Stimulated activated CD8-positive, alpha-beta memory T cell treated with anti-CD3 and anti-CD28 coated beads, Interleukin-4, amount 100 ng/mL, for 4 hours (primary cell): Measurements from ENCODE around the gene CORIN.
"Not testable (repeated sequence)": the region's sequence is repeated elsewhere in the genome, so short reads cannot be mapped to it uniquely, and the experiment has no call there.

ENCODE experiments used
- DNase-seq, 2 donors: peaks; one replicate each; pipeline ENCODE4 v3.0.0-alpha.2; 2020; ENCODE audit warnings: low read depth in 2 of 2, low spot score in 1 of 2

Gene CORIN

GRCh38 chr4:47729131-47729680 is 108.7 kb downstream of the CORIN start:
- no peak for DNase-seq

DNA sequence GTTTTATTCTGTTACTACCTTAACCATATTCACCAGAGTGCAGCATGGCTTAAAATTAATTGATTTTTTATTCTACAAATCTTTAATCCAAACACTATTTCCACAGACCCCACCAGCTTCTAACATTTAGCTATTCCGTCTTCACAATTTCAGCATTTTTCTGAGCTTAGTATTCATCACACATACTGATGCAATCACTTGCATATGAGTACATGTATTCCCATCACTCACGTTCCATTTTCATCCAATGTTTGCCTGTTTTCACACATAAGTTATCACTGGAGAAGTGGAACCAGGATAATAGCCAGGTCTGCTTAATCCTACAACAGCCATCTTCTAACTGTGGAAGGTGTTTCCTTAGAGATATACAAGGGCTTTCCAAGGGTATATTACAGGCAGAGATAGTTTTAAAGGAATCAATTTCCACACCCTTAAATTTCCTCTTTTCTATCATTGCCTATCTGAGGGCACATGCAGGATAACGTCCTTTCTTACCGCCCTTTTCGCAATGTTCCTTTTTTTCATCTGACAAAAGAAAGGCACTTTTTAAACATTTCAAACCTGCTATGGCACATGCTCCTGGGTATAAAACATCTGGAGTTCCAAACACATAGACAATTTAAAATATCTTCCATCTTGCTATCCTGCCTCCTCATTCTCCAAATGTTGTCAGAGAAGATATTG is 115.8 kb downstream of the CORIN start:
- DNase-seq = no peak

DNA sequence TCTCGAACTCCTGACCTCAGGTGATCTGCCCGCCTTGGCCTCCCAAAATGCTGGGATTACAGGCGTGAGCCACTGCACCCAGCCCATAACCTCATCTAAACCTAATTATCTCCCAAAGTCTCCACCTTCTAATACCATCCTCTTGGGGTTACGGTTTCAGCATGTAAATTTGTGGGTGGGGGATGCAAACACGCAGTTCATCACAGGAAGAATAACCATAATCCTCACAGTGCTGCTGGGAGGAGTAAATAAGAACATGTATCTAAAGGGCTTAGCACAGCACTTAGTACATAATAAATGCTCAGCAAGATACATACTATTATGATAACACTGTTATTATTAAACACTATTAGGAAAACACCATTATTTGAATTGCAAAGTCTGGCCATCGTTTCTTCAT is 116.4 kb downstream of the CORIN start:
- no peak for DNase-seq

- no peak for DNase-seq
Observed at GRCh38 chr4:47720787-47721186, 117.1 kb downstream of the CORIN start.

GRCh38 chr4:47719576-47719975 is 118.3 kb downstream of the CORIN start:
- DNase-seq = no peak

GRCh38 chr4:47718696-47719095 is 119.2 kb downstream of the CORIN start:
- DNase-seq = no peak

DNA sequence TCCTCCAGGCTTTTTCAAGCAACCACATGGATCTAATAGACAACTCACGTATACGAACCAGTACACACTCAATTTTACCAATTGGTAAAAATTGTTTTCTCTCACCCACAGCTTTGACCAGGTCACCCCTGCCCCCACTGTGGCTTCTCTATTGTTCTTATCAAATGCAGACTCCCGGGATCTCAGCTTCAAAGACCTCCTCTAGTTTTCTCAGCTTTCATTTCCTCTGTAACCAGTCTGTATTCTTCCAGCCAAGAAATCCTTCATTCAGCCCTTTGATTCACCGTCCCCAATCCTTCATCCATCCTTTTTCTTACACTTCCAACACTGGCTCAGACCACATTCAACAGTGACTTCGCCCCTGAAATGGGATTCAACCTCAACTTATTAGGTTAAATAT is 120.7 kb downstream of the CORIN start:
- DNase-seq = no peak

DNA sequence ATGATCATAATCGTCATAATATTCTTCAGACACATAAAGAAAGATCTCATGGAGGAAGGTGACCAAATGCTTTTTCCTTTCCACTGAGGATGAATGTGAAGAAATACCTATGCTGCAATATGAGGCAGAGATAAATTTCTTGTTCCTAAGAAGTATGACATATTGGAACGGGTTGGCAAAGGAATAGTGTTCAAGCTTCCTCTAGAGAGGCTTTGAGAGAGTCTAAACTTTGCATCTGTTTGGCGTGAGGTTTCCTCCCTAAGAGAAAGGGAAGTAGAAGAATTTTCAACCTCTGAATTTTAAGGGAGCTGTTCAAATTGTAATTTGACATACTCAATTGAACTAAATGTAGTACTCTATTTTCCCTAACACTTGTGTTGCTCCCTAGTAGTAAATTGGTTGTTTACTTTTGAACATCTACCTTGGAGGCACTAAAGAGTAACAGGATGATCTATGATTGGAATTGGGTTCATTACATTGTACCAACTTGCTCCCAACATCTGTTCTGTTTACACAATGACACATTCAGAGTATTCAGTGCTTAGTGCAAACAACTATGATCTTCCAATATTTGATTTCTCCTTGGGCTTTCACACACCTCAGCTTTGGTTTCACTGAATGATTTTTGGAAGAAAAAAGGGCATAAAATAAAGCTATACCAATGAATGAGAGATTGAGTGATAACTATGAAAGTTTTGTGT is 122.0 kb downstream of the CORIN start:
- no peak for DNase-seq

DNA sequence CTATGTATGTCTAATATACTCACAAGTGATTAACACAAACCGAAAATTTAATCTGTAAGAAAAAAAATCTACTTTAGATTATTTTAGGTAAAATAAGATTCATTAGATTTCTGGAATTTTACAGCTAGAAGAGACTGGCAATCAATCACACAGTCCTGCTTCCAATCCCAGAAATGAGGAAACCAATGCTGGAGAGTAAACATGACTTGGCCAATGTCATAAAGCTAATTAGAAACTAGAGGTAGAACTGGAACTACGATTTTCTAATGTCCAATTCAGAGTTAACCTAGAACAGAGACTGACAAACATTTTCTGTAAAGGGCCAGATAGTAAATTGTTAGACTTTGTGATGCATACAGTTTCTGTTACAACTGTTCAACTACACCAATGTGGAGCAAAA is 123.6 kb downstream of the CORIN start:
- DNase-seq = no peak

DNA sequence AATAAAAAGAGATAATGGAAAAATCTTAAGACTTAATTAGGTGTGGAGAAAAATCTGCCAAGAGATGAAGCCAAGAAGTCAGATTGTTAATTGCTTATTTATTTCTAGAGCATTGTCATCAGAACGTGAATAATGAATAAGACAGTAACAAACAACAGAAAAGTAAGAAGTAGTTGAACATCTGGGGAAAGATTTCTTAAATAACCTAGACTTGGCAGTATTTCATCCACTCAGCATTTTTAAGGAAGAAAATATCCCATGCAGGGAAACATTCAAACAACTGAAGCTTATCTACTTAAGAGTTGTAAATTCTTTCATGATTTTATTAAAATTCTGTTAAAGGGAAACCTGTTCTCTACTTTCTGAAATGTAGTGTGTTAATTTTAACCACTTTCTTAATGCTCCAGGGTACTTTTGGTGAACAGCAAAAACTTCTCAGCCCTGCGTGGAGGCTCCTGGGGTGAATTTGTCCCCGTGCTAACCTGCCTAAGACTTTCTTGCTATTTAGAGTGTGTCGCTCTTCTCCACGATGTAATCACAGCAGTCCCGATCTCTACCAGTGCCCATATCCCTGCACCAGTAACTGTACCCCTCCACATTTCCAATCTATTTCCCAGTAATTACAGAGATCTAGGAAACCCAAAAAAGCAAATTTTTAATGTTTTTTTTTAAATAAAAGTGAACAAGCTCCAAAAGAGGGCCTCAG is 124.6 kb downstream of the CORIN start:
- DNase-seq = no peak

DNA sequence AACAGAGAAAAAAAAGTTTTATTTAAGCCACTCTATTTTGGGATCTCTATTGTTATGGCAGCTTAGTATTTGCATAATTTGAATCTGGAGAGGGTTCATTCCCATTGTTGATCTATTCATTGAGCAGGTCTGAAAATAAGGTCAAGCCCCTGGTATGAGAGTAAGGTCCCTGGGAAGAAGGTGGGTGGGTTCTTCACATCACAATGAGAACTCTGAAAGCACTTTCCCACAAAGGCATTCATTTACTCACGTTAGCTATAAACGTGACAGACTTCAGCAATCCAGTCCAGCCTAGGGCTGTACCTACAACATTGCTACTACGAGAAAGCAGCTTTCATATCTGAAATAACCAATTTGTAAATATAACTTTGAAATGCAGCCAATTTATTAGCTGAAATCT is 126.2 kb downstream of the CORIN start:
- DNase-seq = no peak

DNA sequence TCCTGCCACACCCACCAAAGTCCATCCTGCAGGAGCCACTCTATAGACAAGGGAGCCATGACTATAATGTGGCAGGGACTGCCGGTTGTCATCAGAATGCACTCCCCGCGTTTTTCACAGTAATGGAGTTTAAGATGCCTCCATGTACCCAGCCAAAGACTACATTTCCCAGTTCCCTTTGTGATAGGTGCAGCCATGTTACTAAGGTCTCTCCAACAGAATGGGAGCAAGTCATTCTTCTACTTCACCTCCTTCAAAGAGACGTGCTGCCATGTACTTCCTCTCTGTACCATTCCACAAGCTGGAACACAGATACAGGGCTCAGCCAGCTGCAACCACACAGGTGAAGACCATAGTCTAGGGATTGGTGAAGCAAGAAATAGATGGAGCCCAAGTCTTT is 126.7 kb downstream of the CORIN start:
- no peak for DNase-seq

GRCh38 chr4:47706352-47706751 is 131.5 kb downstream of the CORIN start:
- DNase-seq = not testable (repeated sequence)

DNA sequence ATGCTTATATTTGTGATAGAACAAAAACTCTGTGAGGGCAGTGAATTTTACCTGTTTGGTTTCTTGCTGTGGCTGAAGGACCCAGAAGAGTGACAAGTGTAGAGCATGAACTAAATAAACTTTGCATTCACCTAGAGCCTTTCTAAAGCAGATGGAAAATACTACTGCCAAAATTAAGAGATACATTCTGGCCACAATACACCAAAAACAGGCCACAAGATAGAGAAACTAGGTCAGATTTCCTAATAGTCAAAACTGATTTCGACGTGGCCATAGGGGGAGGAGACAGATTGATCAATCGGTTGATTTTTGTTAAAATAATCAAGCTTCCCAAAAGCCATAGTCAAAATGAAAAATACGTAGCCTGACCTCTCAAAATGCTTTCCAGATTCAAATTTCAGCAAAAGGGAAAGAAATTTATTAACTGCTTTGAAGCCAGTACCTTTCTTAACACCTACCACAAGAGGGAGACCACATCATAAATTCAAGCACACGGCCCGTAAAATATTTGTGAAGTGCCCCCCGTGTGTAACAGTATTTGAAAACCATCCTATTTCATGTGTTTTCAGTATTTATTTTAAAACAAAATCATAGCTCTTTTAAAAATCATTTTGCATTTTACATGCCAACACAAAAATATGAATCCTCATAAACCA is 132.4 kb downstream of the CORIN start:
- DNase-seq = no peak

GRCh38 chr4:47704693-47705325 is 133.1 kb downstream of the CORIN start:
- no peak for DNase-seq

DNA sequence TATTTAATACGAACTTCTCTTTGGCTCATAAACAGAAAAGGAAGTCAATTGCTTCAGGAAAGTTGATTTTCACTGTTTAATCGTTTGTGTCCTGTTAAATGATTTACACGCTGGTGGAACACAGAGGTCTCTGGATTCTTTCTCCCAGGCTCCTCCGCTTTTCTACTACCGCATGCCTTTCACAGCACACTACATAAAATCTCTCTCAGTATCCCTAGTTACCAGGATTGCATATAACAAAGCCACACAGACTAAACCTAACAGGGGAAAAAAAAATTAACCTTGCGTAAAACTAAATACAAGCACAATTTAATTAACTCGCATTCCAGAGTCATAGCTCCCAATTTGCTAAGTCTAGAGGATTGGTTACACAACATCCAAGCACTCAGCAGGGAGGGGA is 133.9 kb downstream of the CORIN start:
- DNase-seq = no peak

GRCh38 chr4:47703008-47703407 is 134.9 kb downstream of the CORIN start:
- DNase-seq = no peak

DNA sequence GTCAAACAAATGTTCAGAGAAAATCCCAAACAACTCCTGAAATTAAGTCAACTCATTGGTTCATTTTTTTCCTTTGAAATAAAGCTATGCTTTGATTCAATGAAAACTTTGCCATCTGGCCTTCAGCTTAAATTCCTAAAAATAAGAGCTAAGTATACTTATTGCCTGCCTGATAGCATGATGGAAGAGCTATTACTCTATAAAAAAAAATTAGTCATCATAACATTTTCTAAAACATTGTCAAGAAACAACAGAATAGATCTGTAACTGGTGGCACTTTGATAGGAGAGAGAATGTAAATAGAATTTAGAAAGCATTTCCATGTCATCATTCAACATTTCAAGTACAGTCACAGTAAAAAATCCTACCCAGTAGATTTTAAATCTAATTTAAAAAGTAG is 136.6 kb downstream of the CORIN start:
- DNase-seq = no peak

GRCh38 chr4:47698837-47699236 is 139.0 kb downstream of the CORIN start:
- no peak for DNase-seq

DNA sequence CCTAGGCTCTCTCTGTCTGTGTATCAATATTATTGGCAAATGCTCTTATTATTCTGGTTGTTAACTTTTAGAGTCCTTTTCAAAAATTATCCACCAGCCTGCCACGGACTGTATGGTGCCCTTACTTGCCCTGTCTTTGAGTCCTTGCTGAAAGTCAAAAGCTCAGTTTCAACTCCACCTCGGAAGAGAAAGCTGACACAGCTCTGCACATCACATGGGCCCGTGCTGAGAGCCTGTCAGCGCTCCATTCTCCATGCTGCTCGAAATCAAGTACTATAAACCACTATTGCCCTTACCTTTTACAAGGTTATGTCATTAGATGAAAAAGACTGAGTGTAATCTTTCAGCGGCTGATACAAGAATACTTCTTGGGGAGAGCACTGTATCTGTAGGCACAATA is 141.0 kb downstream of the CORIN start:
- DNase-seq = no peak

- no peak for DNase-seq
Observed at GRCh38 chr4:47695260-47695659, 142.6 kb downstream of the CORIN start.
